HG02885 (cell line): ENCODE results near the gene KLHDC10.
"Not testable (repeated sequence)": the region's sequence is repeated elsewhere in the genome, so short reads cannot be mapped to it uniquely, and the experiment has no call there.

Experiments used
- ATAC-seq: cut with Tn5 transposase; IDR thresholded peaks from one replicate; pipeline ENCODE4 v1.9.1; 2021; ENCODE audit warnings: mild to moderate bottlenecking; ENCODE audit not compliant: unreplicated experiment, poor library complexity

Gene KLHDC10

GRCh38 chr7:130139193-130139960 is 69.0 kb downstream of the KLHDC10 start:
- ATAC-seq: no peak

GRCh38 chr7:130140551-130141160 is 70.3 kb downstream of the KLHDC10 start:
- no peak for ATAC-seq

DNA sequence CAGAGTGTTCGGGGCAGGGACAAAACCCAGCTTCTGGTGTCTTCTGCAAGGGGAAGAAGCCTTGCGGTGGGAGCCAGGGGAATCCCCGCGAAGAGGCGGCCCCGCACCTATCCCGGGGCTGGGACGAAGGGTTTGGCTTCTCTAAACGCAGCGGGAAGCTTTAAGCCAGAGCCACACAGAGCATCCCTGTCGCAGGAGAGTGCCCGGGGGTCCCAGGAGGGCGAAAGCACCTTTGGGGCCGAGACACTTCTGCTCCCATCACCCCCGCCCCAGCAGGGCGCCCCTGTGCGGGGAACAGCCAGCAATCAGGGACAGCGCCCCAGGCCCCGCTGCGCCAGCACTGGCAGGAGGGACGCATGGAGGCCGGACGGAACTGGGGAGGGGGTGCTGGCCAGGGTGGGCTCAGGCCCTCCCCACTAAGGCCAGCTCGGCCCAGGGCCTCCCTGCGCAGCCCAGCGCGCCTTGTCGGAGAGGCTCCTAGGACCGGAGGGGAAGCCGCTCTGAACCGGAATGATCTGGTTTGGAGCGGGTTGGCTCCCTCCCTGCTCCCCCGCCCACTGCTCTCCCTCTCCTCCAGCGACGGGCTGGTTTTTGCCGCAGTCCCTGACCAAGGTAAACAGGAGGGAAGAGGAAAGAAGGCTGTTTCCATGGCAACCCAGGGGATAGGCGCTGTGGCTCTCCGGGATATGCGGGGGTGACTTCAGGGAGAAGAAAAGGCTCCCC is 71.0 kb downstream of the KLHDC10 start:
- ATAC-seq: no peak

DNA sequence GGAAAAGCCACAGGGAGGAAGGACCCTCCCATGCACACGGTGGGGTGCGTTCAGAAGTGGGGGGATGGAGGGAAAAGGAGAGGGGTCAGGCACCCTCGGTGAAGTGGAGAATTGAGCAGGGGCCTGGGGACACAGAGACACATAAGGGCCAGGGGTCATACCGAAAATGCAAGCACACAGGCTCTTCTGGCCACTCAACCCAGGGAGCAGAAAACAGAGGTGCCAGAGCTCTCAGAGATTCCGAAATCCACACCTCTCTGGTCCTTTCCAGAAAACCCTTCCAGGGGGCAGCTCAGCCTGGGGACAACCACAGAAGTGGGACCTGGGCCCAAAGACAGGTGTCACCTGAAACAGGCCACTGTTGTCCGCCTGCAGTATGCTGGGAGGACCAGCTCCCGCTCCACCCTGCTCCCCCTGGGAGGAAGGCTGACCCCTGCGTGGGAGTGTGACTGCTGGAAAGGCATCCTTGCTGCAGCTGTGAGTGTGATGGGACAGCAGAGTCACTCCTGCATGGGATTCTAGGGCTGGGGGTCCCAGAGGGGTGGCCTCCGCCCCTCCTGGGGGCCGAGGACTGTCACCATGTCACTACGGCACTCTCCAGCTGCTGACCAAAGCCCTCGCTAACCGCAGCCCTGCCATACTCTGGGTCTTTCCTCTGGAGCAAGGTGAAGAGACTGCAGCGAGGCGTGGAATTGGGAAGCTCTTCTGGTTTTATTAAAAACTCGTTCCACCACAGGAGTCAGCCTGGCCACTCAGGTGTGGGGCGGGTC is 71.7 kb downstream of the KLHDC10 start:
- ATAC-seq: no peak

DNA sequence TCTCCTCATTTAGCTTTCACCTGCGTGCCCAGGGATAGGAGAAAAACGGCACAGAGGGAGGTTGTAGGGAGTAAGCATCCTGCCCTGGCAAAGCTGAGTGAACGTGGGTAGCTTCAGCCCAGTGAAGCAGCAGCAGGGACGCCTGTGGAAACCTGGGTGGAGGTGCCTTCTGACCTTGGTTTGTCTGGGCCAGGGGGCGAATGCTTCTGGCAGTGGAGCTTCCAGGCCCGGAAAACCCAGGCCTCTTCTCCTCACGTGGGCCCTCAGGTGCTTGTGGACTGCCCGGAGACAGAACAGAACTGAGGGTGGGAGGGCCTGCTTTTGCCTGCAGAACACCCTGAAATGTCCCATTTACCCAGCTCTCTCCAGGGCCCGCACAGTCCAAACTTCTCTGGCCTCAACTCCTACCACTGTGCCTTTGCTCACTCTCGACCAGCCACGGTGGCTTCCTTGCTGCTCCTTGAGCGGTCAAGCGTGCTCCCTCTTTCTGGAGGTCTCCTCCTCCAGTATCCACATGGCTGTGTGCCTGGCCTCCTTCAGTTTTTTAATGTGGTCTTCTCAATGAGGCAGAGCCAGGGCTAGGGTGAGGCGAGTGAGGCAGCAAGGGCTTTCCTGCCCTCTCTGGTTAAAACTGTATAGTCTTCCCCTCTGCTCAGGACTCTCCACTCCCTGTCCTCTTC is 72.5 kb downstream of the KLHDC10 start:
- ATAC-seq: no peak

DNA sequence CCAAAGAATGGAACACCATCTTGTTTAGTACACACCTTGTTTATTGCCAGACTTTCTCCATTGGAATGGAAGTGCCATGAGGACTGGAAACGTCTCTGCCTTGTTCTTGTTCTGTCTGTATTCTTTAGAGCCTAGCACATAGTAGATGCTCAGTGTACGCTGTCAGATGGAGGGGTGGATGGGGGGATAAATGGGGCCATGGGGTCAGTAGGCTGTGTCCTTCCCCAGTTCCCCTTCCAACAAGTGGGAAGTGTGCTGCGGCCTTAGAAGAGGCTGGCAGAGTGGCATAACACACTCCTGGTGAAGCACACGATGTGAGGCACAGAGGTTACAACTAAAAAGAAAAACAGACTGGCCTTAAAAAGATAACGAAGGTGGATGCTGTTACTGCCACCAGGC is 73.0 kb downstream of the KLHDC10 start:
- ATAC-seq: no peak

DNA sequence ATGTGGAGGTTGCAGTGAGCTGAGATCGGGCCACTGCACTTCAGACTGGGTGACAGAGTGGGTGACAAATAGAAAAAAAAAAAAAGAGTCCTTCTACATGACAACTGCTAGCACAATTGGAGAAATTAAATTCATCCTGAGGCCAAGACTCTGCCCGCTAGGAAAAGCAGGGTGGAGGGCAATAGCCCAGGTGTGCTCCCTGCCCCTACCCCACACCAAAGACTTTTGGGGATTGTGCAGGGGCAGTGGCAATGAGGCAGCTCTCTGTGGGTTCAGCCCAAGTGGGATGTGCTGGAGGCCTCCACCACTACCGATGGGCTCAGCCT is 73.6 kb downstream of the KLHDC10 start:
- no peak for ATAC-seq

- no peak for ATAC-seq
These were observed 74.2 kb downstream of the KLHDC10 start for GRCh38 chr7:130144312-130145171.

DNA sequence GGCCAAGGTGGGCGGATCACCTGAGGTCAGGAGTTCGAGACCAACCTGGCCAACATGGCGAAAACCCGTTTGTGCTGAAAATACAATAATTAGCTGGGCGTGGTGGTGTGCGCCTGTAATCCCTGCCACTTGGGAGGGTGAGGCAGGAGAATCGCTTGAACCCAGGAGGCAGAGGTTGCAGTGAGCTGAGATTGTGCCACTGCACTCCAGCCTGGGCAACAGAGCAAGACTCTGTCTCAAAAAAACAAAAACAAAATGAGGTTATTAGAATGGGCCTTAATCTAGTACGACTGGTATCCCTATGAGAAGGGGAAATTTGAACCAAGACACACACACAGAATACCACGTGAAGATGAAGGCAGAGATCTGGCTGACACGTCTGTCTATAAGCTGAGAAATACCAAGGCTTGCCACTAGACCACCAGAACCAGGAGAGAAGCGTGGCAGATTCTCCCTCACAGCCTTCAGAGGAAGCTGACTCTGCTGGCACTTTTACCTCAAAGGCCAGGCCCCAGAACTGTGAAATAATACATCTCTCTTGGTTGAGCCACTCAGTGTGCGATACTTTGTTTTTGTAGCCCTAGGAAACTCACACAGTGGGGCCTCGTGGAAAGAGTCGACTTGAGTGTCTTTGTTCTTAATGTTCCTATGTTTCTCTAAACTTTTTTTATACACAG is 75.2 kb downstream of the KLHDC10 start:
- no peak for ATAC-seq

GRCh38 chr7:130146142-130146541 is 75.8 kb downstream of the KLHDC10 start:
- not testable (repeated sequence) for ATAC-seq

GRCh38 chr7:130146693-130147405 is 76.5 kb downstream of the KLHDC10 start:
- no peak for ATAC-seq

GRCh38 chr7:130147710-130148325 is 77.5 kb downstream of the KLHDC10 start:
- ATAC-seq: no peak

DNA sequence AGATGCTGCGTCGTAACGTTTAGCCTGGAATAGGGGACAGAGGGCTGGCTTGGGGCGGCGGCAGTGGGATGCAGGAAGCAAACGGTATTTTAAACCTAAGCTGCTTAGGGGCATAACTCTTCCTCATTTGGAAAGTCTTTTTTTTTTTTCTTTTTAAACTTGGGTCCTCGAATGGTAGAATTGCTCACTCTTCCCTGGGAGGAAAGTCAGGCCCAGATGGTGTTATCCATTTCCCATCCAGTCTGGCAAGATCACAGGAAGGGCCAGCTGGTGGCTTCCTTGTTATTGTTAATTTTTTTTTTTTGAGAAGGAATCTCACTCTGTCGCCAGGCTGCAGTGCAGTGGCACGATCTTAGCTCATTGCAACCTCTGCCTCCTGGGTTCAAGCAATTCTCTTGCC is 78.2 kb downstream of the KLHDC10 start:
- ATAC-seq: no peak

DNA sequence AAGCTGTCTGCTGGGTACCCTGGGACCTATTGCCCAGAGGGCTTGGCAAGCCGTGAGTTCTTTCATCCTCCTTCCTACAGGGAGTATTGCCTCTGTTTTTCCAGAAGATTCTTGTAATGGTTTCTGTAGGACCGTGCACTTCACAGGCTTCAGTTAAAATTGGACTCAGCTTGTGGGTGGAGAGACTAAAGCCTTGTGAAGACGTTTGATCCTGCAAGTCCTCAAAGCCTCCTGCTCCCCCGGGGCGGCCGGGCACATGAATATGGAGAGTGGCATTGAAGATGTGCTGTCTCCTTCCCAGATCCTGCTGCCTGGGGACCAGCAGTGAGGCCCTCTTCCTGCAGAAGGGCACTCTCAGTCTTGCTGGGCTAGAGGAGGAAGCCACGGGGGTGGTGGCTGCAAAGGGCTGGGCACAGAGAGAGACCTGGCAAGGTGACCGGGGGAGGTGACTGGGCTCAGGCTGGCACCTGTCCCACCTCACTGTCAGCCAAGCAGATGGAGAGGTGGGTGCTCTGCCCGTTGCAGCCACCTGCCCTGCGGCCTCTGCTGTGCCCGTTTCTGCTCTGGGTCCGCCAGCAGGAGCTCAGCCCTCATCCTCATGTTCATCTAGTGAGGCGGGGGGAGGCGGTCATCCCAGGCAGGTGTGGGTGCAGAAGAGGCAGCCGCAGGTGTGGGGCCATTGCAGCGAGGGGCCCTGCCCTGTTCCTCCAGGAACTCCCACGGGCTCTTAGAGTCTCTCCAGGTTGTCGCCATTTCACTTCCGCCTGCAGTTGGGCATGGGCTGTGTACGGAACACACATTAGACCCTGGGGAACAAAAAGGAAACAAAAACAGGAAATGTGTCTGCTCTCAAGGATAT is 79.2 kb downstream of the KLHDC10 start:
- no peak for ATAC-seq

DNA sequence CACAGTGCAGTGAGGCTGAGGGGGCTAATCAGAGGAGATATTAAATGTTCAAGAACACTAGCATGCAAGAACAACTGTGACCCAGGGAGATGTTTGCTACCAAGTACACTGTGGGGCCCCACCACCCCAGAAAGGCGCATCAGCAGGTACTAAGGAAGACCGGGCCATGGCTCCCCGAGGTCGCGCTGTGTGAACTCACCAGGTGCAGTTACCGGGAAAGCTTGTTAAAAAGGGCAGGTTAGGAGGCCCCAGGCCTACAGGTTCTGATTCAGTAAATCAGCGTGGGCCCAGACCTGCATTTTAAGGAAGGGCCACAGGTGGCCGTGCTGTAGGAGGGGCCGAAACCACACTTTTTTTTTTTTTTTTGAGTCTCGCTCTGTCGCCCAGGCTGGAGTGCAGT is 80.3 kb downstream of the KLHDC10 start:
- no peak for ATAC-seq

DNA sequence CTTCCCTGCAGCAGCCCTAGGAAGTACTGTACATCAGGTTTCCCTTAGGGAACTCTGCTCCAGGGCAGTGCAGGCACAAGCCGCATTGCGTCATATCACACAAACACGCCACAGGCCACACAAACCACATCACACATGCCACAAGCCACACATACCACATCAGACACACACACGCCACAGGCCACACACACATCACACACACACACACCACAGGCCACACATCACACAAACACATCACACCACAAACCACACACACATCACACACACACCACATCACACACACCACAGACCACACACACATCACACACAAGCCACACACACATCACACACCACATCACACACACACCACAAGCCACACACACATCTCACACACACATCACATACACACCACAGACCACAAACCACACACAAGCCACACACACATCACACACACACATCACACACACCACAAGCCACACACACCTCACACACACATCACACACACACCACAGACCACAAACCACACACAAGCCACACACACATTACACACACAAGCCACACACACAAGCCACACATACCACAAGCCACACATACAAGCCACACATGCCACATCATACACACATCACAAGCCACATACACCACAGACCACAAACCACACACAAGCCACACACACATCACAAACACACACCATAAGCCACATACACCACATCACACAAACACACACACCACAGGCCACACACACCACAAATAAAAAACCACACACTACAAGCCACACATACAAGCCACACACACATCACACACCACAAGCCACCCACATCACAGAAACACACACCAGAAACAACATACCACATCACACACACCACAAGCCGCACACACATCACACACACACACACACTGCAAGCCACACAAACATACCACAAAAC is 81.5 kb downstream of the KLHDC10 start:
- no peak for ATAC-seq
